H1 (cell line): Measurements from ENCODE around the gene MRPS35. TPM values are rescaled to one million over a fixed set of nuclear protein-coding genes. Genes with fewer than 3 reads are reported as not detected.

Experiments
- BACH1 ChIP-seq: IDR thresholded peaks from 2 replicates; pipeline ENCODE4 v1.6.1; 2012; ENCODE audit warnings: low read length, improper control_type of control experiment
- CEBPB ChIP-seq: IDR thresholded peaks from 2 replicates; pipeline ENCODE4 v1.6.1; 2012; ENCODE audit warnings: low read depth, low read length
- CHD1 ChIP-seq: IDR thresholded peaks from 2 replicates; pipeline ENCODE4 v1.6.1; 2012; ENCODE audit warnings: low read depth, low read length, improper control_type of control experiment
- EP300 ChIP-seq, 2 experiments: IDR thresholded peaks; 1 replicate in 1 of 2; 2 replicates in 1 of 2; pipeline ENCODE4 v1.6.1; 2011 to 2012; ENCODE audit warnings: low read depth in 2 of 2, low read length in 2 of 2, mild to moderate bottlenecking in 2 of 2, borderline replicate concordance in 1 of 2, inconsistent platforms in 1 of 2, moderate library complexity in 1 of 2
- KDM5A ChIP-seq: fragments of 200-600 bp; IDR thresholded peaks from 2 replicates; pipeline ENCODE4 v1.7.1; 2012; ENCODE audit warnings: mild to moderate bottlenecking, low read length, inconsistent platforms, mixed read lengths
- POLR2AphosphoS5 ChIP-seq: IDR thresholded peaks from 2 replicates; pipeline ENCODE4 v1.6.1; 2011; ENCODE audit warnings: low read depth, low read length
- SRF ChIP-seq: IDR thresholded peaks from 2 replicates; pipeline ENCODE4 v1.6.1; 2011; ENCODE audit warnings: mild to moderate bottlenecking, low read depth, low read length, moderate library complexity
- TBP ChIP-seq: IDR thresholded peaks from 2 replicates; pipeline ENCODE4 v1.6.1; 2011; ENCODE audit warnings: low read depth, low read length, improper control_type of control experiment
- polyA plus RNA-seq, 7 experiments: library from polyadenylated mRNA; depleted of rRNA in 3 of 7; stranded (reverse) in 5 of 7; unstranded in 2 of 7; fragments of >200 nt in 5 of 7; fragments of 200-250 nt in 2 of 7; gene quantifications; 1 replicate in 5 of 7; 2 replicates in 1 of 7; 4 replicates in 1 of 7; pipeline versions ENCODE4 v1.2.1 to v1.2.3, GENCODE V29; 2011 to 2013; ENCODE audit warnings: missing spikeins in 2 of 7, mixed read lengths in 2 of 7
- total RNA-seq: library from RNA; stranded (reverse); fragmentation: NEBNext Ultra II Directional; extraction: Animal tissue kit (Norgen Biotek cat#: 25700); gene quantifications from 2 replicates; pipeline ENCODE4 v1.2.1, GENCODE V29; 2021
- TF ChIP-seq, protein P1 (sequence below): fragments of 300-600 bp; sonication (generic); IDR thresholded peaks from 2 replicates; pipeline ENCODE4 v1.7.1; 2012; ENCODE audit warnings: low read length, moderate library complexity, mild to moderate bottlenecking, inconsistent platforms; ENCODE audit not compliant: insufficient replicate concordance

MRPS35 gene
- total and polyA plus RNA-seq, 2 of the 8 experiments (the other 6 are each of a cell fraction or from before 2014, with no cell fraction given): 26.8 to 47.9 TPM

GRCh38 chr12:27703720-27704452, 6.7 kb upstream of the MRPS35 start (continued):
- TF ChIP-seq SRF: no peak
- no peak for TF ChIP-seq KDM5A
- no peak for TF ChIP-seq EP300 (IDR thresholded peaks at IDR 0.05; ENCODE audit: borderline replicate concordance in 1 of 2, low read depth in 2 of 2, low read length in 2 of 2)
- 0 out of 2 replicates have a peak, but pooled peaks have one; percentile 27 for TF ChIP-seq CEBPB
- no peak for TF ChIP-seq POLR2AphosphoS5
- no peak for TF ChIP-seq BACH1
- TF ChIP-seq, protein P1, sequence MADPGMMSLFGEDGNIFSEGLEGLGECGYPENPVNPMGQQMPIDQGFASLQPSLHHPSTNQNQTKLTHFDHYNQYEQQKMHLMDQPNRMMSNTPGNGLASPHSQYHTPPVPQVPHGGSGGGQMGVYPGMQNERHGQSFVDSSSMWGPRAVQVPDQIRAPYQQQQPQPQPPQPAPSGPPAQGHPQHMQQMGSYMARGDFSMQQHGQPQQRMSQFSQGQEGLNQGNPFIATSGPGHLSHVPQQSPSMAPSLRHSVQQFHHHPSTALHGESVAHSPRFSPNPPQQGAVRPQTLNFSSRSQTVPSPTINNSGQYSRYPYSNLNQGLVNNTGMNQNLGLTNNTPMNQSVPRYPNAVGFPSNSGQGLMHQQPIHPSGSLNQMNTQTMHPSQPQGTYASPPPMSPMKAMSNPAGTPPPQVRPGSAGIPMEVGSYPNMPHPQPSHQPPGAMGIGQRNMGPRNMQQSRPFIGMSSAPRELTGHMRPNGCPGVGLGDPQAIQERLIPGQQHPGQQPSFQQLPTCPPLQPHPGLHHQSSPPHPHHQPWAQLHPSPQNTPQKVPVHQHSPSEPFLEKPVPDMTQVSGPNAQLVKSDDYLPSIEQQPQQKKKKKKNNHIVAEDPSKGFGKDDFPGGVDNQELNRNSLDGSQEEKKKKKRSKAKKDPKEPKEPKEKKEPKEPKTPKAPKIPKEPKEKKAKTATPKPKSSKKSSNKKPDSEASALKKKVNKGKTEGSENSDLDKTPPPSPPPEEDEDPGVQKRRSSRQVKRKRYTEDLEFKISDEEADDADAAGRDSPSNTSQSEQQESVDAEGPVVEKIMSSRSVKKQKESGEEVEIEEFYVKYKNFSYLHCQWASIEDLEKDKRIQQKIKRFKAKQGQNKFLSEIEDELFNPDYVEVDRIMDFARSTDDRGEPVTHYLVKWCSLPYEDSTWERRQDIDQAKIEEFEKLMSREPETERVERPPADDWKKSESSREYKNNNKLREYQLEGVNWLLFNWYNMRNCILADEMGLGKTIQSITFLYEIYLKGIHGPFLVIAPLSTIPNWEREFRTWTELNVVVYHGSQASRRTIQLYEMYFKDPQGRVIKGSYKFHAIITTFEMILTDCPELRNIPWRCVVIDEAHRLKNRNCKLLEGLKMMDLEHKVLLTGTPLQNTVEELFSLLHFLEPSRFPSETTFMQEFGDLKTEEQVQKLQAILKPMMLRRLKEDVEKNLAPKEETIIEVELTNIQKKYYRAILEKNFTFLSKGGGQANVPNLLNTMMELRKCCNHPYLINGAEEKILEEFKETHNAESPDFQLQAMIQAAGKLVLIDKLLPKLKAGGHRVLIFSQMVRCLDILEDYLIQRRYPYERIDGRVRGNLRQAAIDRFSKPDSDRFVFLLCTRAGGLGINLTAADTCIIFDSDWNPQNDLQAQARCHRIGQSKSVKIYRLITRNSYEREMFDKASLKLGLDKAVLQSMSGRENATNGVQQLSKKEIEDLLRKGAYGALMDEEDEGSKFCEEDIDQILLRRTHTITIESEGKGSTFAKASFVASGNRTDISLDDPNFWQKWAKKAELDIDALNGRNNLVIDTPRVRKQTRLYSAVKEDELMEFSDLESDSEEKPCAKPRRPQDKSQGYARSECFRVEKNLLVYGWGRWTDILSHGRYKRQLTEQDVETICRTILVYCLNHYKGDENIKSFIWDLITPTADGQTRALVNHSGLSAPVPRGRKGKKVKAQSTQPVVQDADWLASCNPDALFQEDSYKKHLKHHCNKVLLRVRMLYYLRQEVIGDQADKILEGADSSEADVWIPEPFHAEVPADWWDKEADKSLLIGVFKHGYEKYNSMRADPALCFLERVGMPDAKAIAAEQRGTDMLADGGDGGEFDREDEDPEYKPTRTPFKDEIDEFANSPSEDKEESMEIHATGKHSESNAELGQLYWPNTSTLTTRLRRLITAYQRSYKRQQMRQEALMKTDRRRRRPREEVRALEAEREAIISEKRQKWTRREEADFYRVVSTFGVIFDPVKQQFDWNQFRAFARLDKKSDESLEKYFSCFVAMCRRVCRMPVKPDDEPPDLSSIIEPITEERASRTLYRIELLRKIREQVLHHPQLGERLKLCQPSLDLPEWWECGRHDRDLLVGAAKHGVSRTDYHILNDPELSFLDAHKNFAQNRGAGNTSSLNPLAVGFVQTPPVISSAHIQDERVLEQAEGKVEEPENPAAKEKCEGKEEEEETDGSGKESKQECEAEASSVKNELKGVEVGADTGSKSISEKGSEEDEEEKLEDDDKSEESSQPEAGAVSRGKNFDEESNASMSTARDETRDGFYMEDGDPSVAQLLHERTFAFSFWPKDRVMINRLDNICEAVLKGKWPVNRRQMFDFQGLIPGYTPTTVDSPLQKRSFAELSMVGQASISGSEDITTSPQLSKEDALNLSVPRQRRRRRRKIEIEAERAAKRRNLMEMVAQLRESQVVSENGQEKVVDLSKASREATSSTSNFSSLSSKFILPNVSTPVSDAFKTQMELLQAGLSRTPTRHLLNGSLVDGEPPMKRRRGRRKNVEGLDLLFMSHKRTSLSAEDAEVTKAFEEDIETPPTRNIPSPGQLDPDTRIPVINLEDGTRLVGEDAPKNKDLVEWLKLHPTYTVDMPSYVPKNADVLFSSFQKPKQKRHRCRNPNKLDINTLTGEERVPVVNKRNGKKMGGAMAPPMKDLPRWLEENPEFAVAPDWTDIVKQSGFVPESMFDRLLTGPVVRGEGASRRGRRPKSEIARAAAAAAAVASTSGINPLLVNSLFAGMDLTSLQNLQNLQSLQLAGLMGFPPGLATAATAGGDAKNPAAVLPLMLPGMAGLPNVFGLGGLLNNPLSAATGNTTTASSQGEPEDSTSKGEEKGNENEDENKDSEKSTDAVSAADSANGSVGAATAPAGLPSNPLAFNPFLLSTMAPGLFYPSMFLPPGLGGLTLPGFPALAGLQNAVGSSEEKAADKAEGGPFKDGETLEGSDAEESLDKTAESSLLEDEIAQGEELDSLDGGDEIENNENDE: no peak
- TF ChIP-seq CHD1: no peak
- no peak for TF ChIP-seq TBP
